WTC11 (cell line): Measurements from ENCODE around the gene CDC25B. TPM values are rescaled to one million over a fixed set of nuclear protein-coding genes. Genes with fewer than 3 reads are reported as not detected.

ENCODE experiments used
- ATAC-seq: fragments of 200-7000 bp; cut with Tn5 transposase; 2 replicates; pipeline ENCODE4 v1.10.0; 2021; ENCODE audit warnings: mild to moderate bottlenecking, moderate library complexity
- CTCF ChIA-PET: fragments of 300-600 bp; sonication (Branson Sonifier 250); formaldehyde crosslinking; loops from one replicate; lab custom pipeline; 2021; ENCODE audit warnings: antibody characterized with exemption; lab: Charles Lee
- POLR2A ChIA-PET: fragments of 350-600 bp; sonication (Branson Sonifier 250); formaldehyde crosslinking; loops from one replicate; lab custom pipeline; 2021; ENCODE audit warnings: antibody characterized with exemption; lab: Charles Lee
- DNase-seq: peaks from one replicate; pipeline ENCODE4 v3.0.0; 2021; ENCODE audit warnings: low spot score
- H3K27ac Mint-ChIP-seq: 2 replicates; pipeline ENCODE4 v1.8.0; 2021; ENCODE audit warnings: mixed read lengths
- H3K27me3 Mint-ChIP-seq: 2 replicates; pipeline ENCODE4 v1.8.0; 2021; ENCODE audit warnings: low read depth, mild to moderate bottlenecking, moderate library complexity, mixed read lengths
- H3K36me3 Mint-ChIP-seq: 2 replicates; pipeline ENCODE4 v1.8.0; 2021; ENCODE audit warnings: mixed read lengths
- H3K4me1 Mint-ChIP-seq: 2 replicates; pipeline ENCODE4 v1.8.0; 2022; ENCODE audit warnings: mixed read lengths
- H3K4me3 Mint-ChIP-seq: 2 replicates; pipeline ENCODE4 v1.8.0; 2021; ENCODE audit warnings: mild to moderate bottlenecking, moderate library complexity, mixed read lengths
- H3K9me3 Mint-ChIP-seq: 2 replicates; pipeline ENCODE4 v1.8.0; 2021; ENCODE audit warnings: mixed read lengths
- ATF3 ChIP-seq: sonication (generic); formaldehyde crosslinking; conservative IDR thresholded peaks from 2 replicates; pipeline ENCODE4 v1.8.1; 2022; ENCODE audit warnings: mild to moderate bottlenecking, missing genetic modification reagents
- ATF6 ChIP-seq: sonication (generic); formaldehyde crosslinking; IDR thresholded peaks from 2 replicates; pipeline ENCODE4 v1.8.1; 2023; ENCODE audit warnings: mild to moderate bottlenecking, missing genetic modification reagents
- CREM ChIP-seq: sonication (generic); formaldehyde crosslinking; IDR thresholded peaks from 2 replicates; pipeline ENCODE4 v1.8.1; 2022; ENCODE audit warnings: mild to moderate bottlenecking, missing genetic modification reagents, moderate library complexity
- FOXK1 ChIP-seq: sonication (generic); formaldehyde crosslinking; IDR thresholded peaks from 2 replicates; pipeline ENCODE4 v1.8.0; 2022; ENCODE audit warnings: mild to moderate bottlenecking, moderate library complexity, missing genetic modification reagents
- FOXP1 ChIP-seq: sonication (generic); formaldehyde crosslinking; IDR thresholded peaks from 2 replicates; pipeline ENCODE4 v1.8.0; 2022; ENCODE audit warnings: missing genetic modification reagents, mild to moderate bottlenecking, moderate library complexity, borderline replicate concordance
- GRHL2 ChIP-seq: fragments of 250-450 bp; sonication (Bioruptor Pico); IDR thresholded peaks from 2 replicates; pipeline ENCODE4 v1.8.0; 2022; ENCODE audit warnings: mild to moderate bottlenecking, moderate library complexity; ENCODE audit not compliant: insufficient replicate concordance, severe bottlenecking
- HMGXB4 ChIP-seq: sonication (generic); formaldehyde crosslinking; IDR thresholded peaks from 2 replicates; pipeline ENCODE4 v1.8.1; 2023; ENCODE audit warnings: mild to moderate bottlenecking, moderate library complexity, missing genetic modification reagents
- OVOL2 ChIP-seq: fragments of 250-450 bp; sonication (Bioruptor Pico); IDR thresholded peaks from 2 replicates; pipeline ENCODE4 v1.9.0; 2021; ENCODE audit warnings: mild to moderate bottlenecking, borderline replicate concordance
- PRDM15 ChIP-seq: sonication (generic); formaldehyde crosslinking; IDR thresholded peaks from 2 replicates; pipeline ENCODE4 v1.8.0; 2022; ENCODE audit warnings: missing genetic modification reagents
- SMAD3 ChIP-seq: sonication (generic); formaldehyde crosslinking; IDR thresholded peaks from 2 replicates; pipeline ENCODE4 v1.8.0; 2022; ENCODE audit warnings: missing genetic modification reagents, mild to moderate bottlenecking, borderline replicate concordance
- ZNF121 ChIP-seq: sonication (generic); formaldehyde crosslinking; IDR thresholded peaks from 2 replicates; pipeline ENCODE4 v1.8.0; 2023; ENCODE audit warnings: missing genetic modification reagents
- ZNF423 ChIP-seq: fragments of 250-450 bp; sonication (Bioruptor Pico); IDR thresholded peaks from 2 replicates; pipeline ENCODE4 v2.1.2; 2022; ENCODE audit warnings: mild to moderate bottlenecking, moderate library complexity
- total RNA-seq: library from RNA; stranded (reverse); gene quantifications from 3 replicates; pipeline ENCODE4 v1.2.3, GENCODE V29; 2021
- TF ChIP-seq, protein P1 (sequence below): sonication (generic); formaldehyde crosslinking; IDR thresholded peaks from 2 replicates; pipeline ENCODE4 v1.8.0; 2023; ENCODE audit warnings: mild to moderate bottlenecking, missing genetic modification reagents
- TF ChIP-seq, protein P2 (sequence below): fragments of 250-450 bp; sonication (Bioruptor Pico); IDR thresholded peaks from 2 replicates; pipeline ENCODE4 v1.9.0; 2021; ENCODE audit warnings: mild to moderate bottlenecking

The CDC25B gene
- total RNA-seq, 1 experiment from 2014 or later = 37.4 TPM

DNA sequence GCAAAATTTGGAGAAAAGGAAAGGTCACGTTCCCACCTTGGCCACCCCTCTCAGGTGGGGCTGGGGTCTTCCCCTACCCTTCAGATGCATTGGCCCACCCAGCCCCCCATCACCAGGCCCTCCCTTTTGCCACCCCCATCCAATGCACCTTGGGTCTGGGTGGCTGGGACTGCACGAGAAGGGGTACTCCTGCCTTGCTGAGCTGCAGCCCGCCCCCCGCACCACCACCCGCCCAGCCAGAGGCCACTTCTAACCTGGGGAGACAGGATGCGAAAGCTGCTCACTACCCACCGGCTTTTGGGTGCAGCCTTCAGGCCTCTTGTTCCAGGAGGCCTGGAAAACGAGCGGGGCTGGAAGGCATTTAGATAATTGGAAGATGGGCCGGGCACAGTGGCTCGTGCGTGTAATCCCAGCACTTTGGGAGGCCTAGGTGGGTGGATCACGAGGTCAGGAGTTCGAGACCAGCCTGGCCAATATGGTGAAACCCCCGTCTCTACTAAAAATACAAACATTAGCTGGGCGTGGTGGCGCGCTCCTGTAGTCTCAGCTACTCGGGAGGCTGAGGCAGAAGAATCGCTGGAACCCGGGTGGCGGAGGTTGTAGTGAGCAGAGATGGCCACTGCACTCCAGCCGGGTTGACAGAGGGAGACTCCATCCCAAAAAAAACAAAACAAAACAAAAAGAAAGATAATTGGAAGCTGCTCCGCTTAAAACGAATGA, 1.2 kb upstream of the CDC25B start:
- ATAC-seq (no peak), DNase-seq (no peak)
- Mint-ChIP-seq H3K4me3 (peak overlapping the region; percentile 82), H3K27me3 (peaks cover 12% of the 10 kb centered on the region; the same call in 1 of the 2 replicates), H3K27ac (no peak overlapping the region), H3K9me3 (no peaks in the 10 kb centered on the region), H3K4me1 (peaks cover 38% of the 10 kb centered on the region), H3K36me3 (no peaks in the 10 kb centered on the region)
- TF ChIP-seq ATF6 (CRISPR knock-in tag) (no peak), ATF3 (no peak), GRHL2 (no peak)
- TF ChIP-seq, protein P1, sequence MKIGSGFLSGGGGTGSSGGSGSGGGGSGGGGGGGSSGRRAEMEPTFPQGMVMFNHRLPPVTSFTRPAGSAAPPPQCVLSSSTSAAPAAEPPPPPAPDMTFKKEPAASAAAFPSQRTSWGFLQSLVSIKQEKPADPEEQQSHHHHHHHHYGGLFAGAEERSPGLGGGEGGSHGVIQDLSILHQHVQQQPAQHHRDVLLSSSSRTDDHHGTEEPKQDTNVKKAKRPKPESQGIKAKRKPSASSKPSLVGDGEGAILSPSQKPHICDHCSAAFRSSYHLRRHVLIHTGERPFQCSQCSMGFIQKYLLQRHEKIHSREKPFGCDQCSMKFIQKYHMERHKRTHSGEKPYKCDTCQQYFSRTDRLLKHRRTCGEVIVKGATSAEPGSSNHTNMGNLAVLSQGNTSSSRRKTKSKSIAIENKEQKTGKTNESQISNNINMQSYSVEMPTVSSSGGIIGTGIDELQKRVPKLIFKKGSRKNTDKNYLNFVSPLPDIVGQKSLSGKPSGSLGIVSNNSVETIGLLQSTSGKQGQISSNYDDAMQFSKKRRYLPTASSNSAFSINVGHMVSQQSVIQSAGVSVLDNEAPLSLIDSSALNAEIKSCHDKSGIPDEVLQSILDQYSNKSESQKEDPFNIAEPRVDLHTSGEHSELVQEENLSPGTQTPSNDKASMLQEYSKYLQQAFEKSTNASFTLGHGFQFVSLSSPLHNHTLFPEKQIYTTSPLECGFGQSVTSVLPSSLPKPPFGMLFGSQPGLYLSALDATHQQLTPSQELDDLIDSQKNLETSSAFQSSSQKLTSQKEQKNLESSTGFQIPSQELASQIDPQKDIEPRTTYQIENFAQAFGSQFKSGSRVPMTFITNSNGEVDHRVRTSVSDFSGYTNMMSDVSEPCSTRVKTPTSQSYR = no peak
- TF ChIP-seq, protein P2, sequence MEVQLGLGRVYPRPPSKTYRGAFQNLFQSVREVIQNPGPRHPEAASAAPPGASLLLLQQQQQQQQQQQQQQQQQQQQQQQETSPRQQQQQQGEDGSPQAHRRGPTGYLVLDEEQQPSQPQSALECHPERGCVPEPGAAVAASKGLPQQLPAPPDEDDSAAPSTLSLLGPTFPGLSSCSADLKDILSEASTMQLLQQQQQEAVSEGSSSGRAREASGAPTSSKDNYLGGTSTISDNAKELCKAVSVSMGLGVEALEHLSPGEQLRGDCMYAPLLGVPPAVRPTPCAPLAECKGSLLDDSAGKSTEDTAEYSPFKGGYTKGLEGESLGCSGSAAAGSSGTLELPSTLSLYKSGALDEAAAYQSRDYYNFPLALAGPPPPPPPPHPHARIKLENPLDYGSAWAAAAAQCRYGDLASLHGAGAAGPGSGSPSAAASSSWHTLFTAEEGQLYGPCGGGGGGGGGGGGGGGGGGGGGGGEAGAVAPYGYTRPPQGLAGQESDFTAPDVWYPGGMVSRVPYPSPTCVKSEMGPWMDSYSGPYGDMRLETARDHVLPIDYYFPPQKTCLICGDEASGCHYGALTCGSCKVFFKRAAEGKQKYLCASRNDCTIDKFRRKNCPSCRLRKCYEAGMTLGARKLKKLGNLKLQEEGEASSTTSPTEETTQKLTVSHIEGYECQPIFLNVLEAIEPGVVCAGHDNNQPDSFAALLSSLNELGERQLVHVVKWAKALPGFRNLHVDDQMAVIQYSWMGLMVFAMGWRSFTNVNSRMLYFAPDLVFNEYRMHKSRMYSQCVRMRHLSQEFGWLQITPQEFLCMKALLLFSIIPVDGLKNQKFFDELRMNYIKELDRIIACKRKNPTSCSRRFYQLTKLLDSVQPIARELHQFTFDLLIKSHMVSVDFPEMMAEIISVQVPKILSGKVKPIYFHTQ (CRISPR knock-in tag) = no peak
- ChIA-PET CTCF (interaction anchor here (0.7 to 2.8 kb wide), 4 partner anchors 9 to 25 kb away, joined by 4 to 29 read pairs (median 8); partner anchors contain the start of genes AP5S1, CENPB and SPEF1), POLR2A (no interaction called here)

DNA sequence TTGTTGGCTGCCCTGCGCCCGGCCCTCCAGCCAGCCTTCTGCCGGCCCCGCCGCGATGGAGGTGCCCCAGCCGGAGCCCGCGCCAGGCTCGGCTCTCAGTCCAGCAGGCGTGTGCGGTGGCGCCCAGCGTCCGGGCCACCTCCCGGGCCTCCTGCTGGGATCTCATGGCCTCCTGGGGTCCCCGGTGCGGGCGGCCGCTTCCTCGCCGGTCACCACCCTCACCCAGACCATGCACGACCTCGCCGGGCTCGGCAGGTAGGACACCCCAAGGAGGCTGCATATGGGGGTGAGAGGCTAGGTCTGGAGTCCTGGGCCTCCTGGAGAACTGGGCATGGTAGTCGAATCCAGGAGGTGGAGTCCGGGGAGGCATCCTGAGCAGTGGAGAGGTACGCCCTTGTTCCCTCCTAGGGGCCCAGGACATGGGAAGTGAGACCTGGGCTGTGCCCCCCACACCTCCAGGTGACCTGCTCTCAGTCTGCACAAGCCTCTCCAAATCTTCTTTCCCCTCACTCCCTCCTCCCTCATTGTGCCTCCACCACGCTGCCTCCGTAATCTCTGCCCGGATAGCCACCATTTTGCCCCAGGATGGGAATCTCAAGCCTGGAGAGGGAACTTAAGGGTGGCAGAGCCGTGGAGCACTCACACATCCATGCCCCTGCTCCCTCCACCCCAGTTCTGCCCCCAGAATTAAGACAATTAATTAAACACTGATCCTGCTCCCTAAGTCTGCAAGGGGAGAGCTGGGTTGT, 541 bp downstream of the CDC25B start:
- TF ChIP-seq PRDM15 (no peak), ZNF423 (CRISPR knock-in tag) (peak; percentile 83), SMAD3 (no peak), FOXK1 (CRISPR knock-in tag) (no peak), FOXP1 (CRISPR knock-in tag) (peak; percentile 20; the same call in 1 of the 2 replicates), CREM (no peak), ZNF121 (CRISPR knock-in tag) (peak; percentile 87), OVOL2 (no peak), HMGXB4 (CRISPR knock-in tag) (no peak)
- TF ChIP-seq, all 79 proteins: peak for 3
- Mint-ChIP-seq H3K36me3 (peaks cover 9% of the 10 kb centered on the region), H3K4me3 (peak overlapping the region; percentile 79), H3K9me3 (no peaks in the 10 kb centered on the region), H3K27me3 (peaks cover 8% of the 10 kb centered on the region; the same call in 1 of the 2 replicates), H3K4me1 (peaks cover 53% of the 10 kb centered on the region), H3K27ac (no peak overlapping the region)
- POLR2A ChIA-PET = no interaction called here
- CTCF ChIA-PET = interaction anchor here (1.7 to 2.8 kb wide), 3 partner anchors 11 to 23 kb away, joined by 4 to 29 read pairs (median 12); partner anchors contain the start of genes AP5S1 and CENPB
- ATAC-seq (no peak), DNase-seq (no peak)
